NCI-H1105 treated with DMSO at 0.1 percent for 48 hours (cell line): ENCODE results near the gene OR2Z1.

Experiments used
- DNase-seq: peaks from one replicate; lab custom pipeline; 2025; lab: John Stamatoyannopoulos, UW

Gene OR2Z1

DNA sequence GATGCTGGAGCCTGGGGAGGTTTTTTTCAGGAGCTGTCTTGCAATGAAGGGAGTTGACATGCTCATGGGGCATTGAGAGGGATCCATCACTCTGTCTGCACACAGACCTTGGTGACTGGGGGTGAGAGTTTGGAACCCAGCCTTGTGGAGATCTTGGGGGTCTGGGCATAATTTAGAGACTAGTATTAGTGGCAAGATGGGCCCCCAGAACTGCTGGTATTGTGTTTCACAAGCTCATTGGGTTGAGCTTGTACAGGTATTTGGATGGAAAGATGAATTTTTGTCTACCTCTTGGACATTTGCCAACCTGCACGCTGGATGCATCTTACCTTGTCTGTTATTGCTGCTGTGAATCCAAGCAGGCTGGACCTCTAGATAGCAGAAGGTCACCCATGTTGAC, at the start of gene OR2Z1:
Gene OR2Z1, plus strand, starts transcription at position 301 of the 400 bp plus-strand sequence. CDS start 9,395 bp downstream, outside the sequence.
- DNase-seq: no peak

DNA sequence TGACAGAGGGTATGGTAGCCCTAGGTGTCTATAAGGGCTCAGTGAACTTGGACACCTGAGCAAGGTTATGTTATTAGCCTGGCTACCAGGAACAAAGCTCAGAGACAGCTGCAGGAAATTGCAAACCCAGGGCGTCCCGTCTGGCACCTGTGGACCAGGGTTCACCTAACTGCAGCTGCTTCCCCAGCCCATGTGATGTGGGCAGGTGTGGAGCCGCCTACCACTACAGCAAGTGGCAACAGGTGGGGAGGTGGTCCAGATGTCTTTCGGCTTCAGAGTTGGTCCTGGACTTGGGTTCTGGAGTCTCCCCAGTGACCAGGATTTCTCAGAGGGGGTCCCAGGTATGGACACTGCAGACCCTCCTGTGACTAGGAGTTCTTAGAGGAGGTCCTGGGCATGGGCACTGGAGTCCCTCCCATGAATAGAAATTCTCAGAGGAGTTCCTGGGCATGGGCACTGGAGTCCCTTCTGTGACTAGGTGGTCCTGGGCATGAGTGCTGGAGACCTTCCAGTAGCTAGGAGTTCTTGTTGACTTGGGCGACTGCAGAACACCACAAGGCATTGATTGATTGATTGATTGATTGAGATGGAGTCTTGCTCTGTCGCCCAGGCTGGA, 48.0 kb upstream of the OR2Z1 start:
- DNase-seq: no peak

- DNase-seq: no peak
These were observed 46.4 kb upstream of the OR2Z1 start for GRCh38 chr19:8675066-8675465.

GRCh38 chr19:8678244-8678807, 43.1 kb upstream of the OR2Z1 start:
- no peak for DNase-seq

- DNase-seq: no peak
These were observed 40.6 kb upstream of the OR2Z1 start for GRCh38 chr19:8680676-8681344.

DNA sequence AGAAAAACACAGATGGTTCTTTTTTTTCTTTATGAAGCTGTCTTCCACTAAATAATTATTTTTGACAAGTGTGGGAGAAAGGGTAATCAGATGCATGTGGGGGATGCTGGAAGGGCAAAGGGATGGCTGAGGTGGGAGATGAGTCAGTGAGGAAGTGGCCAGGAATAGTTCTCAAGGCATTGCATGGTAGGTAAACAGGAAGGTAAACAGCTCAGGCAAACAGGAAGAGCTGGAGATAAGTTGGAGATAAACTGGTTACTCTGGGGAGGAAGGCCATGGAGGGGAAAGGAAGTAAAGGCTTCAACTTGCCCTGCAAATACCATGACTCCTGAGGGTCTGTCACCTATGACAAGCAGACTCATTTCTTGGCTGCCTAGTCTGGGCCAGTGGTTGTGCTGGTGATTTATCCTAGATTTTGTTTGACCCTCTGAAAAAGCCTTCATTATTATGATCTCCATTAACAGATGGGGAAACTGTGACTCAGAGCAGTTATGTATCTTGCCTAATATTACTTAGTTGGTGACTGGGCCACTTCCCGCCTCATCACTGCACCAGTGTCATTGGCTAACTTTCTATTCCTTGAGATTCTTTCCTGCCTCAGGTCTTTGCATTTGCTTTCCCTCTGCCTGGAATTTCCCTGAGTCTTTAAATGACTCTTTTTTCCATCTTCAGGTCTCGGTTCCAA, 39.9 kb upstream of the OR2Z1 start:
- DNase-seq: no peak

DNA sequence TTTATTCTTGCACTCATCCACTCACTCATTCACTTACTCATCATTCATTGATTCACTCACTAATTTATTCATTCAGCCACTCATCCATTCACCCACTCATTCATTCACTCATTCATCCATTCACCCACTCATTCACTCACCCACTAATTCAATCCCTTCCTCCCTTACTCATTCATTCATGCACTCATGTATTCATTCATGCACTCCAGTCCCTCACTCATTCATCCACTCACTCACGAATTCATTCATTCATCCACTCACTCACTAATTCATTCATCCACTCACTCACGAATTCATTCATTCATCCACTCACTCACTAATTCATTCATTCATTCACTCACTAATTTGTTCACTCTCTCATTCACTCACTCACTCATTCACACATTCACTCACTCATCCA, 39.0 kb upstream of the OR2Z1 start:
- no peak for DNase-seq

DNA sequence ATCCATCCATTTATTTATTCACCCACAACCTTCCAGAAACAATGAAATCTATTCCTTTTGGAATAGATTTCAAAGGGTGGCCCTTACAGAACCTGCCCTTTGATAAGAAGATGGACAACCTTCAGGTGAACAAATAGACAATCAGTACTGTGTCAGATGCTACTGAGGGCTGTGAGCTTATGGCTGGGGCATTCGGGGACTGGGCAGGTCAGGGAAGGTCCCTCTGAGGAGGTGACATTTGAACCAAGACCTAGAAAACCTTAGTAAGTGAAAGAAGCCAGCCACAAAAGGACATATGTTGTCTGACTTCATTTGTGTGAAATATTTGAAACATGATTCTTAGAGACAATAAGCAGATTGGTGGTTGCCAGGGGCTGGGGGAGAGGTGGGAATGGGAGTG, 38.5 kb upstream of the OR2Z1 start:
- no peak for DNase-seq

- no peak for DNase-seq
These were observed 37.2 kb upstream of the OR2Z1 start for GRCh38 chr19:8684001-8684902.

DNA sequence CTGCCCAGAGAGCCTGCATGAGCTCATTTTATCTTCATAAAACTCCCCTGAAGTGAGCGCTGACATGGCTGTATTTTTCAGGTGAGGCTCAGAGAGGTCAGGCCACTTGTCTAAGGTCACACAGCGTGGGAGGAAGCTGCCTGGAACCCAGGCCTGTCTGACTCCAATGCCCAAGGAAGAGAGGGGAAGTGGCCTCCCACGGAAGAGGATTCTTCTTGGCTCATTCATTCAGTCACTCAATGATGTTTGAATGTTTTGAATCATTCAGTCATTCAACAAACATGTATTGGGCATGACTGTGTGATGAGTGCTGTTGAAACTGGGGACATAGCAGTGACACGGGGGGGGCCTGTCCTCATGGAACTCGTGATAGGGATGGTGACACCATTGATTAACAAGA, 34.9 kb upstream of the OR2Z1 start:
- no peak for DNase-seq

DNA sequence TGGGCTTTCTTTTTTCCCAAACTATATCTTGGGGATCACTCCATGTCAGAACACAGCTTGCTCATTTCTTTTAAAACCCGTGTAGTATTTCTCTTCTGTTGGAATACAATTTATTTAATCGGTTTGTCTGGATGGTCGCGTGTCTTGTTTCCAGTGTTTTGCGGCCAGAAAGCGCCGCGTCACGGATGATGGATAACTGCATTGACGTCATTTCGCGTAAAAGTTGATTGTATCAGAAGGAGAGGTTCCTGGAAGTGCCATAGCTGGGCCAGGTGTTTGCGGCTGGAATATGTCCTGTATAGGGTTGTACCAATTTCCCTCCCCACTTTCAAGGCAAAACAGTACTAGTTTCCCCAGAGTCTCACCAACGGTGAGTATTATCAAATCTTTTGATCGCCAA, 32.5 kb upstream of the OR2Z1 start:
- DNase-seq: no peak

DNA sequence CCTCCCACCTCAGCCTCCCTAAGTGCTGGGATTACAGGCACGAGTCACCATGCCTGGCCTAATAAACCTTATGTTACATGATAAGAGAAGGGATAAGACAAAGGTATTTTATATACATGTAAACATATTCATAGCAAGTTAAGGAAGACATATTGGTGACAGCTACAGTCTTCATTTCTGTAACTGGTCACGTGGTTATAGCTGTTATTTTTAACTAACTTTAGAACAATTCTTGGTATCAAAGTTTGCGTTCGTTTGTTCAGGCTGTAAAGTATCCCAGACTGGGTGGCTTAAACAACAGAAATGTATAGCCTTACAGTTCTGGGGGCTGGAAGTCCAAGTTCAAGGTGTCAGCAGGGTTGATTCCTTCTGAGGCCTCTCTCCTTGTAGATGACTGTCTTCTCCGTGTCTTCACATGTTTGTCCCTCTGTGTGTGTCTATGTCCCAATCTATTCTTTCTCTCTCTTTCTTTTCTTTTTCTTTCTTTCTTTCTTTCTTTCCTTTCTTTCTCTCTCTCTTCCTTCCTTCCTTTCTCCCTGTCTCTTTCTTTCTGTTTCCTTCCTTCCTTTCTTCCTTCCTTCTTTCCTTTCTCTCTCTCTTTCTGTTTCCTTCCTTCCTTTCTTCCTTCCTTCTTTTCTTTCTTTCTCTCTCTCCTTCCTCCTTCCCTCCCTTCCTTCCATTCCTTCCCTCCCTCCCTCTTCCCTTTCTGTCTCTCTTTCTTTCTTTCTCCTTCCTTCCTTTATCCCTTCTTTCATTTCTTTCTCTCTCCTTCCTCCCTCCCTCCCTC, 30.5 kb upstream of the OR2Z1 start:
- DNase-seq: no peak

GRCh38 chr19:8695501-8695900, 25.9 kb upstream of the OR2Z1 start:
- DNase-seq: no peak

DNA sequence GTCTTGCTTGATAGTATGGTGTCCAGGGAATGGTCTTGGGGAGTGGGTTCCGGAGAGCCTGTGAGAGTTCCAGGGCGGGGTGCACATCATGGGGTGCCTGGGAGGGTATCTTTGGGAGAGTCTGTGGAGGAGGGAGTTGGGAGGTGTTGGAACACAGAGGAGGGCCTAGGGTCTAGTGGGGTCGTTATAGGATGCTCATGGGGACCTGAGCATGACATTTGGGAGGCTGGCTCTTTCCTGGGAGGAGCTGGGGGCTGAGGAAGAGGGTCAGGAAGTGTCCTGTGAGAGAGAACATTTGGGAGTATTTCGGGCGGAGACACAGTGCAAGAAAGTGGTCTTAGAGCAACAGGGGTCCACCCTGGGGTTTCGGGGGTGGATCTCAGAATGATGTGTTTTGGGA, 25.5 kb upstream of the OR2Z1 start:
- DNase-seq: no peak

DNA sequence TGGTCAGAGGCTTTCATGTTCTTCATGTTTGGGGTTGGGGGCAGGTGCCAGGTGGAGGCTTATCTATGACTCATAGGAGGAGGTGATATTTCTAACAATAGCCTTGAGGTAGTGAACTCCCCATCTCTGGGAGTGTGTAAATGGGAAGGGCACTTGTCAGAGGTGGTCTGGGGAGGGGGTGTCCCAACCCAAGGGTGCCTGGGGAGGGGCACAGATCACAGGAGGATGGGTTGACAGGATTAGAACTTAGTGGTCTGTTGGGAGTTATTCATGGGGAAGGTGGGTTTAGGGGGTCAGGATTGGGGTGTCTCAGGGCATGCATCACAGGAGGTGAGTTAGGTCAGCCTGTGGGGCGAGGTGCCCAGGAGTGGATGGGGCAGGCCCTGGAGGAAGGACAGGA, 24.4 kb upstream of the OR2Z1 start:
- no peak for DNase-seq

DNA sequence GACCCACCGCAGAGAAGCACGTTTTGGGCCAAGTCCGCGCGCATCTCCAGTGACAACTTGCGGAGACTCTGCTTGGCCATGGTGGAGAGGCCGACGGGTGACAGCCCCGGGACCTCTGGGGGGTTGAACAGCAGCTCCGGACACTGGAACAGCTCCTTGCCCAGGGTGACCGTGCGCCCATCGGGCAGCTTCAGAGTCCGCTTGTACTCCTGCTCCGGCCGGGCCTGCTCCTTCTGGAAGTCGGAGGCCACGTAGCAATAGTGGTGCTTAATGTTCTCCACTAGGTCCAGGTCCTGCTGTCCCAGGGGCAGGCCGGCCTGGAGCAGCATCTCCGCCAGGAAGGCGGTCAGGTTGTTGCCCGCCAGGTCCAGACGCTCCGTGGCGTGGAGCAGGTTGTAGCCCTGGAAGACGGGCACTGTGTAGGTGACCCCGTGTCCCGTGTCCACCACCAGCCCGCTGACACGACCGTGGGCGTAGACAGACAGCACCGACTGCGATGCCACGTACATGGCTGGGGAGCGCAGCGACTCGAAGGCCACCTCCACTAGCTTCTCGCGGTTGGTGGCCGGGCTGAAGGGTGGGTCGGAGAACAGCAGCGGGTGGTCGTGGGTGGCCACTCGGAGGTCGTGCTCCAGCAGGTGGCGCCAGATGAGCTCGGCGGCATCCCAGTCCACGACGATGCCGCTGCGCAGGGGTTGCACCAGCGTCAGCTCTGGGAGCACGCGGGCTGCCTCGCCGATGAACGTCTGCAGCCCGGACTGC, 23.6 kb upstream of the OR2Z1 start:
- DNase-seq: no peak

DNA sequence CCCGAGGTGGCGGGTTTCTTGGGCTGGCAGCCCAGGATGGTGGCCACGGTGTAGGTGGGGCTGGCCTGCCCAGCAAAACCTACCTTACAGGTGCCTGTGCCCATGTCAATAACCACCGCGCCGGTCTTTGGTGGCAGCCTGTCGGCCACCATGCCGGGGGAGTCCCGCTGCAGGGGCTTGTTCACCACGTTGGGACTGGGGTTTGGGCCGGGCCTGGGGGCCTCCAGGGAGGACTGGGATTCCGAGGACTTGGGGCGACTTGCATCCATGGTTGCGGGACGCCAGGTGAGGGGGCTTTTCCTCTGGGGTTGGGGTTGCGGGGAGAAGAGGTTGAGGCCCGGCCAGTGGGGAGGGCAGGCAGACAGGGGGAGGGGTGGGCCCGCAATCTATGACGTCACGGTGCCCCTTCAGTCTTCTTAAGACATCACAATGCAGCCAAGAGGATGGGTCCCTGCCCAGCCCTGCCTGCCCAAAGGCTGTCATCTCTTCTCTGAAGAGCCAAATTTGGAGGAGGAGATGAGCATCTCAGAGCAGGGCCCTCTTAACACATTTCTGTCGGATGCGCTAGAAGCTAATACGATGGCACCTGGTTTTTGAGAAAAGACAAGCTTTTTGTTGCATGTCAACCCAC, 22.9 kb upstream of the OR2Z1 start, which contains the start of gene ACTL9:
Gene ACTL9, minus strand, starts transcription at position 363 of the 631 bp plus-strand sequence. Its CDS starts 94 bp downstream, at position 269.
- DNase-seq: no peak

GRCh38 chr19:8699908-8700307, 21.5 kb upstream of the OR2Z1 start:
- no peak for DNase-seq

DNA sequence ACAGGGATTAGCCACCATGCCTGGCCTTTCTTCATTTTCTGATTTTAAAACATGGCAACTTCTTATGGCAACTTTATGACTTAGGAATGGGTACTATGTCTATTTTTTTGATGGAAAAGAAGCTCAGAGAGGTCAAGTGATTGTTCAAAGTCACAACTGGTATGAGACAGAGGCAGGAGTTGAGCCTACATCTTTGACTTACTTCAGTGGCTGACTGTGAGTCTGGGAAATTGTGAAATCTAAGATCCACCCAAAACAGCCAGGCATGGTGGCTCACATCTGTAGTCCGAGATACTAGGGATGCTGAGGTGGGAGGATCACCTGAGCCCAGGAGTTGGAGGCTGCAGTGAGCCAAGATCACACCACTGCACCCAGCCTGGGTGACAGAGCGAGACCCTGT, 20.5 kb upstream of the OR2Z1 start:
- DNase-seq: no peak

- no peak for DNase-seq
These were observed 19.1 kb upstream of the OR2Z1 start for GRCh38 chr19:8702350-8702749.
